MCF 10A (cell line): ENCODE results near the gene SLC15A3. TPM values are rescaled to one million over a fixed set of nuclear protein-coding genes. Genes with fewer than 3 reads are reported as not detected.

ENCODE experiments used
- BruUV-seq: library from RNA; stranded (reverse); fragments of 400-500 nt; replicated peaks from 2 replicates; lab custom pipeline; 2021; lab: Mats Ljungman, UMichigan
- CTCF ChIA-PET: fragments of 300-600 bp; sonication (Branson Sonifier 250); formaldehyde crosslinking; extraction: SDS; loops from one replicate; lab custom pipeline; 2021; ENCODE audit warnings: antibody characterized with exemption, inconsistent platforms; lab: Yijun Ruan, JAX
- POLR2A ChIA-PET: fragments of 300-600, 350-650 bp; sonication (Branson Sonifier 250); formaldehyde crosslinking; extraction: SDS; loops from one replicate; lab custom pipeline; 2020; ENCODE audit warnings: antibody characterized with exemption, inconsistent platforms; lab: Yijun Ruan, JAX
- DNase-seq: peaks from one replicate; pipeline ENCODE4 v3.0.0-alpha.2; 2018; ENCODE audit not compliant: unreplicated experiment
- H3K27ac Mint-ChIP-seq: one replicate; pipeline ENCODE4 v1.8.0; 2022; ENCODE audit warnings: mild to moderate bottlenecking, low read depth, mixed read lengths; ENCODE audit not compliant: unreplicated experiment
- H3K27me3 Mint-ChIP-seq: one replicate; pipeline ENCODE4 v1.8.0; 2022; ENCODE audit warnings: mixed read lengths; ENCODE audit not compliant: insufficient read depth, unreplicated experiment
- H3K36me3 Mint-ChIP-seq: one replicate; pipeline ENCODE4 v1.8.0; 2022; ENCODE audit warnings: mild to moderate bottlenecking, moderate library complexity, mixed read lengths; ENCODE audit not compliant: insufficient read depth, unreplicated experiment
- H3K4me1 Mint-ChIP-seq: one replicate; pipeline ENCODE4 v1.8.0; 2022; ENCODE audit warnings: mixed read lengths; ENCODE audit not compliant: insufficient read depth, unreplicated experiment
- H3K4me3 Mint-ChIP-seq: one replicate; pipeline ENCODE4 v1.8.0; 2022; ENCODE audit warnings: mild to moderate bottlenecking, moderate library complexity, mixed read lengths; ENCODE audit not compliant: unreplicated experiment
- H3K9me3 Mint-ChIP-seq: one replicate; pipeline ENCODE4 v1.8.0; 2022; ENCODE audit warnings: mixed read lengths; ENCODE audit not compliant: unreplicated experiment
- intact Hi-C: fragments of 100-400 bp; cut with micrococcal nuclease; formaldehyde crosslinking; loops from 2 replicates; pipeline ENCODE4 v1.14.1; 2022
- total RNA-seq: library from RNA; stranded (reverse); gene quantifications from 2 replicates; pipeline ENCODE4 v1.2.3, GENCODE V29; 2022
- TF ChIP-seq, protein P1 (sequence below): fragments of 200-600 bp; IDR thresholded peaks from one replicate; pipeline ENCODE4 v1.8.0; 2022; ENCODE audit warnings: antibody characterized with exemption, mild to moderate bottlenecking; ENCODE audit not compliant: unreplicated experiment

Gene SLC15A3
- total RNA-seq, 1 experiment from 2014 or later: not detected

DNA sequence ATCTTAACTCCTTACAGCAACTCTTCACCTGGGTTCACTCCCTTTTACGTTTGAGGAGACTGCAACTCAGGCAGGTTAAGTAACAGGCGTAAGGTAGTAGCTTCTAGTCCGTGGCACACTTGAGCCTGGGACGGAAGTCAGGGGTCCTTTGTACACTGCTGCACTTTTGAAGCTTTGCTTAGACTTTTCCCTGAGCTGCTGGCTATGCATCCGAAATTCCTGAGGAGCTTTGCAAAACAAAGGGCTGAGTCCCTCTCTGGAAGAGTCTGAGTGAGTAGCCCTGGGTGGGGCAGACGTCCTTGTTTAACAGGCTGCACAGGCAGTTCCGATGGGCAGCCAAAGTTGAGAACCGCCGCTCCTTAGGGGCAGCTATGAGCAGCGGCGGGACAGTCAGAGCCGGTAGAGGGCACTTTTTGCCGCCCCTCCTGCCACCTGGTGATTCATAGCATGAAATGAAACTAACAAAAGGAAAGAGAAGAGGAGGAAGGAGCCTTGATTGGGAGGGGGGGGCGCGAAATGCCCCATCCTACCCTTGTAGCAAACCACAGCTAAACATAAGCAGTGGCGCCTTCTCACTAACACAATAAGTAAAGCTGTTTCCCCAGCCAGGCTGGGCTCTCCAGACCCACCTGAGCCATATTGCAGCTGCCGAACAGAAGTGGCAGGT is 36.6 kb downstream of the SLC15A3 start:
- Mint-ChIP-seq H3K9me3 (no peaks in the 10 kb centered on the region), H3K4me3 (peak overlapping the region; percentile 97), H3K27ac (peak overlapping the region; percentile 95), H3K36me3 (peaks cover 10% of the 10 kb centered on the region), H3K27me3 (no peaks in the 10 kb centered on the region), H3K4me1 (peaks cover 23% of the 10 kb centered on the region)
- no TSS peak for BruUV-seq
- DNase-seq: peak; percentile 75
- CTCF ChIA-PET: interaction anchor here (0.6 to 2.4 kb wide), 17 partner anchors 8 to 1340 kb away, joined by 3 to 13 read pairs (median 4); partner anchors contain the start of genes SLC15A3 and TMEM132A
- POLR2A ChIA-PET: interaction anchor here (0.6 to 4.7 kb wide), 11 partner anchors 8 to 1480 kb away, joined by 3 to 69 read pairs (median 6); partner anchors contain the start of genes CCDC86, CYB561A3, PRPF19 and TMEM132A
- intact Hi-C loops: loop anchor here (1.0 to 10.0 kb wide), 4 partner anchors 9 to 272 kb away; partner anchors contain the start of genes TMEM132A and VPS37C
- TF ChIP-seq, protein P1, sequence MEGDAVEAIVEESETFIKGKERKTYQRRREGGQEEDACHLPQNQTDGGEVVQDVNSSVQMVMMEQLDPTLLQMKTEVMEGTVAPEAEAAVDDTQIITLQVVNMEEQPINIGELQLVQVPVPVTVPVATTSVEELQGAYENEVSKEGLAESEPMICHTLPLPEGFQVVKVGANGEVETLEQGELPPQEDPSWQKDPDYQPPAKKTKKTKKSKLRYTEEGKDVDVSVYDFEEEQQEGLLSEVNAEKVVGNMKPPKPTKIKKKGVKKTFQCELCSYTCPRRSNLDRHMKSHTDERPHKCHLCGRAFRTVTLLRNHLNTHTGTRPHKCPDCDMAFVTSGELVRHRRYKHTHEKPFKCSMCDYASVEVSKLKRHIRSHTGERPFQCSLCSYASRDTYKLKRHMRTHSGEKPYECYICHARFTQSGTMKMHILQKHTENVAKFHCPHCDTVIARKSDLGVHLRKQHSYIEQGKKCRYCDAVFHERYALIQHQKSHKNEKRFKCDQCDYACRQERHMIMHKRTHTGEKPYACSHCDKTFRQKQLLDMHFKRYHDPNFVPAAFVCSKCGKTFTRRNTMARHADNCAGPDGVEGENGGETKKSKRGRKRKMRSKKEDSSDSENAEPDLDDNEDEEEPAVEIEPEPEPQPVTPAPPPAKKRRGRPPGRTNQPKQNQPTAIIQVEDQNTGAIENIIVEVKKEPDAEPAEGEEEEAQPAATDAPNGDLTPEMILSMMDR: peak; percentile 5

DNA sequence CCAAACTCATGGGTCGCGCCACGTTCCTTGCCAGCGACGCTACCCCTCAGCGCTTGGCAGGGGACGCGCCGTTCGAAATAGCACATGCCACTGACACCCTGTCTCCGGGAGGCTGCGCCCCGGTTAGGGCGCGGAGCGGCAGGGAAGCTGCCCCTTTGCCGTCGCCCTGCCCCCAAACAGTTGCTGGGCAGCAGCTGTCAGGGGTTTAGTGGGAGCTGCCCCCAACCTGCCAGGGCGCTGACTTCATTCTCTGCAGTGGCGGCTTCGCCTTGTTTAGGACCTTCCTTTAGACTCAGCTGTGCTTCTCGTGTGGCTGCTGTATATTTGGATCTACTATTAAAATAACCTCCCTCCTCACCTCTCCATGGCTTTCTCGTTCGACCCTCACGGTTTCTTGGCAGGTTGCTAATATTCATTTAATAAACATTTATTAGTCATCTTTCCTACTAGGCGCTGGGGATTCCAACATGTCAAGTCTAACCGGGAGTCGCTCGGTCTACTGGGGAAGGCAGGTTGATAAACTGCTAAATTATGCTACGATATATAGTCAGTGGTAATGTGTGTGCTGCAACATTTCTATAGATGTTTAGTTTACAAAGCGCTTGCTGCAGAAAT is 37.2 kb downstream of the SLC15A3 start:
- intact Hi-C loops: loop anchor here (1.0 to 10.0 kb wide), 4 partner anchors 10 to 273 kb away; partner anchors contain the start of genes TMEM132A and VPS37C
- DNase-seq: peak; percentile 30
- BruUV-seq: no TSS peak
- H3K9me3 Mint-ChIP-seq: no peaks in the 10 kb centered on the region
- peaks cover 4% of the 10 kb centered on the region for H3K36me3 Mint-ChIP-seq
- ChIA-PET CTCF (interaction anchor here (0.6 to 2.4 kb wide), 9 partner anchors 8 to 246 kb away, joined by 3 to 13 read pairs (median 5); partner anchors contain the start of gene TMEM132A), POLR2A (interaction anchor here (0.6 to 4.7 kb wide), 10 partner anchors 9 to 1479 kb away, joined by 3 to 69 read pairs (median 8); partner anchors contain the start of genes CCDC86, CYB561A3, PRPF19 and TMEM132A)
- TF ChIP-seq, protein P1: no peak
- H3K27ac Mint-ChIP-seq: peak overlapping the region; percentile 95
- H3K4me3 Mint-ChIP-seq: peak overlapping the region; percentile 97
- H3K4me1 Mint-ChIP-seq: peaks cover 23% of the 10 kb centered on the region
- no peaks in the 10 kb centered on the region for H3K27me3 Mint-ChIP-seq

DNA sequence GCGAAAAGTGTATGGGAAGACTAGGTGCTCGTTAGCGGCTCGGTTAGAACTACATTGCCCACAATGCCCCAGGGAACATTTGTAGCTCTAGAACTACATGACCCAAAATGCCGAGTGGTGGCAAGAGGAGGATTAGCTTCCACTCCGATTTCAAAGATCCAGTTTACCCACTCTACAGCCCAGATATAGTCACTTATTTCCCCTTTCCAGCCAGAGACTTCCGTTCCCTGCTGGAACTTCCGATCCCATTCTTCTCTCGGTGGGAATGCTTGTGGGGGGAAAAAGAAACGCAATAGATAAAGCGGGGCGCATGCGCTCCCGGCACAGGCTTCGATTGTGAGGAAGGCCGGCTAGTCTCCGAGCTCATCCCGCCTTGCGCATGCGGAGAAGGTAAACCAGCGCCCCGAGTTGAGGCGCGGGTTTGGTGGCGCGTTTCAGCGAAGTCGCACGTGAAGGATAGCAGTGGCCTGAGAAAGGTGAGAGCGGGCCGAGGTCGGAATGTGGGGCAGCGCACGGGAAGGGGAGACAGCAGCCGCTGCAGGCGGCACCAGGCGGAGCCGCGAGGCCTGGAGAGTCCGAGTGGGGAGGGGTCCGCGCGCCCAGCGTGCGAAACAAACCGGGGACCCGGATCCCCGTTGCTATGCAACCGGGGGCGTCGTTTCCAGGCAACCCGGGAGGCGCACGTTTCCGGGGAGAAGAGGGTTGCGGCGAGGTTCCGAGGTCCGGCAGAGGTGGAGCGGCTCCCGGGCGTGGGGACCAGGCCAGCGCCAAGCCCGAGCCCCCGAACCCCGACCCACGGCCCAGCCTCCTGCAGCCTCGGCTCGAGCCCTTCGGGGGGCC is 38.0 kb downstream of the SLC15A3 start, which contains the start of gene TMEM109:
TMEM109 (plus strand) TSS at position 366 of the 840 bp plus-strand sequence. CDS start 5,536 bp downstream, outside the sequence.
- H3K36me3 Mint-ChIP-seq: no peaks in the 10 kb centered on the region
- peak within 1 kb of the TSS; percentile 97 for H3K4me3 Mint-ChIP-seq
- CTCF ChIA-PET: interaction anchor here (0.6 to 2.4 kb wide), 12 partner anchors 9 to 649 kb away, joined by 3 to 15 read pairs (median 4); no protein-coding TSS in a partner anchor

More for the DNA sequence above, 38.0 kb downstream of the SLC15A3 start, which contains the start of gene TMEM109:
- POLR2A ChIA-PET: interaction anchor here (0.6 to 4.7 kb wide), 17 partner anchors 8 to 1365 kb away, joined by 3 to 69 read pairs (median 4); partner anchors contain the start of genes CCDC86, PRPF19, TMEM132A and VPS37C
- TF ChIP-seq, protein P1: no peak
- peak; percentile 90 for DNase-seq
- no peaks in the 10 kb centered on the region for H3K9me3 Mint-ChIP-seq
- H3K4me1 Mint-ChIP-seq: peaks cover 23% of the 10 kb centered on the region
- no TSS peak for BruUV-seq
- intact Hi-C loops: loop anchor here (10.0 kb wide), 1 partner anchor 251 kb away; the partner anchor contains the start of gene VPS37C
- peak within 1 kb of the TSS; percentile 95 for H3K27ac Mint-ChIP-seq
- H3K27me3 Mint-ChIP-seq: peaks cover 6% of the 10 kb centered on the region
